ENCODE results near the gene AMN.

DNA sequence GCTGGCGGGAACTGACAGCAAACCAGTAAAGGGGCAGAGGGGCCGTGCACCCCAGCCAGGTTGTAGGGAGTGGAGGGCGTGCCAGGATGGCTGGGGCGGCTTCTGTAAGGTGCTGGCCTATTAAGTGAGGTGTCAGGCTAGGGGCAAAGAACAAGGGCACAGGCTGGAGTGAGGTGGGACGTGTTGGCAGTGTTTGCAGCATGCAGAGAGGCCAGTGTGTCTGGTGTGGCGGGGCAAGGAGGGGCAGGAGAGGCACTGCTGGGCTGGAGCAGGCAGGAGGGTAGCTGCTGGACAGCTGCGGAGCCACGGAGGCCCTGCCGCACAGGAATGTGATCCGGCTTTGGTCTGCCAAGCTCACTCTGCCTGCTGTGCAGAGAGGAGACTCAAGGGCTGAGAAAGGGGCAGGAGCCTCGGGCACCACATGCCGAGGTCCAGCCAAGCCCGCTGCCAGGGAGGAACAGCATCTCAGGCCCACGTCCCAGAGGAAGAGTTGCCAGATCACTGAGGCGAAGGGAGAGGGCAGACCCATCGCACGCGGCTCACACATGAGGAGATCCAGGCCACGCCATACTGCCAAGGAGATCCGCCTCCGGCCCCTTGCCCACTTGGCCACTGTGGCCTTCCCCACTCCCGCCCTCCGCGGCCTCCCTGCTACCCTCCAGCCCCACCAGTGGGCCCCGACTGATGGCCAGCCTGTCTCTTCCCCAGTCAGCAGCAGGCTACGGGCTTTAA, 46.8 kb downstream of the AMN start:
- TF ChIP-seq EZH2 (IDR thresholded peaks at IDR 0.05; ENCODE audit: borderline replicate concordance) (no peak), CTCF (IDR thresholded peaks at IDR 0.05; ENCODE audit: poor library complexity) (no peak)
